CD4-positive, alpha-beta T cell treated with Interleukin-12 subunit alpha and Interleukin-12 subunit beta, for 1 hour (primary cell): ENCODE measurements around the gene IL4R.

Experiments
- DNase-seq: peaks from one replicate; pipeline ENCODE4 v3.0.0-alpha.2; 2020

The IL4R gene

GRCh38 chr16:27363246-27363632 is 49.5 kb downstream of the IL4R start:
- DNase-seq: no peak

DNA sequence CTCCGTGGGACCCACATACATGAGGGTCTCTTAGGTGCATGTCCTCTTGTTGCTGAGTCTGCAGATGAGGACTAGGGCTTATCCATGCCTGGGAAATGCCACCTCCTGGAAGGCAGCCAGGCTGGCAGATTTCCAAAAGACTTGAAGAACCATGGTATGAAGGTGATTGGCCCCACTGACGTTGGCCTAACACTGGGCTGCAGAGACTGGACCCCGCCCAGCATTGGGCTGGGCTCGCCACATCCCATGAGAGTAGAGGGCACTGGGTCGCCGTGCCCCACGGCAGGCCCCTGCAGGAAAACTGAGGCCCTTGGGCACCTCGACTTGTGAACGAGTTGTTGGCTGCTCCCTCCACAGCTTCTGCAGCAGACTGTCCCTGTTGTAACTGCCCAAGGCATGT is 50.0 kb downstream of the IL4R start:
- no peak for DNase-seq

GRCh38 chr16:27364493-27365141 is 50.8 kb downstream of the IL4R start:
- DNase-seq: no peak

GRCh38 chr16:27365142-27366089 is 51.6 kb downstream of the IL4R start:
- DNase-seq: no peak

DNA sequence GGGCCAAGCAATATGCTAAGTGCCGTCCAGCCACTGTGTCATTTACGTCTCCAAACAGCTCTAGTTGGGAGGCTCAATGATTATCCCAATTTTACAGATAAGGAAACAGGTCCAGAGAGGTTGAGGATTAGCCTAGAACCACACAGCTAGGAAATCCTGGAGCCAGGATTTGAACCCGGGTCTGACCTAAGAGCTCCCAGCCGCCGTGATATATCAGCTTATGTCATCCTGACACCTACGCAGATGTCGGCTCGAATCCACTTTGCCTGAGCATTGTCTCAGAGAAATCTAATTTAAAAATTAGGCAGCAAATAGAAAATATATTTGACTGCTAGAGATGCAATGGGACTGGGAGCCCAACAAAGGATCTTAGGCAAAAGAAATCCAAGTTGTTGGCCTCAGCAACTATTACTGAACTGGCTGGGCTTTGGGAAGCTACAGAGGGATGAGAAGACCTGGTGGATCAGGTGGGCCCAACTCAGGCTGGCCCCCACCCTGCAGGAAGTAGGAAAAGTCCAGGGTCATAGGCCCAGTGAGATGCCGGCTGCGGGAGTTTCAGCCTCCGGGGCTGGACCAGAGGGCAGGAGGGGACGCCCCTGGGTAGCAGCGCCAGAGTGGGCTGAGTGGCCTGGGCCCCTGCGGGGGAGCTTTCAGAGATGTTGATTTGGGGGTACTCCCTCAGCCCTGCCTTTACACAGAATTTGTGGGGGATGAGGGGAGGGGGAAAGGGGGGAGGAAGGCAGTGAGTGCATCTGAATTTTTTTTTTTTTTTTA is 53.1 kb downstream of the IL4R start:
- DNase-seq: no peak

DNA sequence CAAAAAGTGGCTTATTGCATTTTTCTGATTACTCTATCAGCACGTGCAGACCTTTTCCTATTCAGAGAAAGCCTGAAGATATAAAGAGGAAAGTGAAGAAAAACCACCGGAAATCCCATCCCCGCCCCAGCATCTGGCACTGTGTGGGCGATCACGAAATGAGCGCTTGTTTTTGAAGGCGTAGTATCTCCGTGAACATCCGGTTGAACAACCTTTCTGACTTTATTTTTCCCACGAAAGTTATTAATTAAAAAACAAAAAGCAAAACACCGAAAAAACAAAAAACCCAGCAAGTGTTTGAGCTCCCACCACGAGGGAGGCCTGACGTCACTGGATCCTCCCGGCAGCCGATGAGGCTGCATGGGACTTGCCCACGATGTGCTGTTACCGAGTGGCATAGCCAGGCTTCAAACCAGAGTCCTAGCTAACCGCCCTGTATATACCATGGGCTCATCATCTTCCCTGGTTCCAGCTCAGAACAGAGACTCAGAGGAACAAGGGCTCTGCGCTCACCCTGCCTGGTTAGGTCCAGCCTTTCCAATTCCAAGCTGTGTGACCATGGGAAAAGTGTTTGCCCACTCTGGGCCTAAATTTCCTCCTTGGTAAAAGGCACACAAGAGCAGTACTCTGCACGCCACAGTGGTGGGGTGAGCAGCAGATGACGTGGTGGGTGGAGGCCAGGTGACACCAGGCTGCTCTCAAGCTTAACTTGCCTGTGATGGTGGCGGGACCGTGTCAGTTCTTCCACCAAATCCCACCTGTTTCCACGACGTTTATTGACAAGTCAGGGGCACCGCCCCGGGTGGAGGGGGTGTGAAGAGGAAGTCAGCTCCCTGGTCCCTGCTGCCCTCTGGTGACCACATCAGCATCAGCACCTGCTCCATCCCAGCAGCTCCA is 53.9 kb downstream of the IL4R start:
- DNase-seq: peak; percentile 89

GRCh38 chr16:27368358-27368722 is 54.6 kb downstream of the IL4R start:
- DNase-seq: no peak

DNA sequence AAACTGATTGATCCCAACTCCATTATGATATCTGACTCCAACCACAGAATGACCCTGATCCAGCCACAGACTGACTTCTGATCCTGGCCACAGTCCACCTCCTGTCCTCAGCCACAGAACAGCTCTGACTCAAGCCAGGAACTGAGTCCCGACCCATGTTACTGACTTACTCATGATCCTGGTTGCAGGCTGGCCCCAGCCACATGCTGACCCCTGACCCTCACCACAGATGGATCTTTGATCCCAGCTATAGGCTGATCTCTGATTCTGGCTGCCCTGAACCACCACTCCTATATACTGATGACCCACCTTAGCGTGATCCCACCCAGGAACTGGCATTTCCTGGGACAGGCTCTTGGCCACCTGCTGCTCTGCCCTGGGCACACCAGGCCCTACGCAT is 56.0 kb downstream of the IL4R start:
- DNase-seq: no peak

DNA sequence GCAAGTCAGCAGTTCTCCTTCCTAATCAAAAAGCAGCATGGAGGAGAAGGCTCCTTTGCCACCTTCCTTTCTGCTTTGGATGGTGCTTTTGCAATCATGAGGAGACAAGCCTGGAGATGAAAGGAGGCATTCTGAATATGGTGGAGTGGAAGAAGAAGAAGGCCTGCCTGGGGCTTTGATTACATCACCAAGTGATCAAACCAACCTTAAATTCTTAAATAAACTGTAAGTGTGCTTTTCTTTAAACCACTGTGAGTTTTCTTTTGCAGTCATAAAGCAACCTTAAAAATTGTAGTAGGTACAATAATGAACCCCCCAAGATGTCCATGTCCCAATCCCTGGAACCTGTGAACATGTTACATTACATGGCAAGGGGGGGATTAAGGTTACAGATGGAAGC is 56.5 kb downstream of the IL4R start:
- DNase-seq: no peak

DNA sequence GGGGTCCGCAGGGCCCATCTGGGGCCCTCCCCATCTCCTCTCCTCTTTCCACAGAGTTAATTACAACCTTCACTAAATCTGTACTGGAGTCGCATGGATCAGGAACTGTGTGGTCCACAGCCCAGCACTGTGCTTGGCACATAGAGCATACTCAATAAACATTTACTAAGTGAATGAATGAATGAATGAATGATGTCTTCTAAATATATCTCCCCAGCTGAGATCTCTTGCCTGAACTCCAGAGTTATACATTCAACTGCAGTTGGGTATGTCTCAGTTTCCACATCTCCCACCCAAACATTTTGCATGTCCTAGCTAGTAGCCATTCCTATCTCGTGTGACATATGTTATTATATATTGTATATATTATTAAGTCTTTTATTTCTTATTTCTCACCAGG is 59.5 kb downstream of the IL4R start:
- DNase-seq: no peak

DNA sequence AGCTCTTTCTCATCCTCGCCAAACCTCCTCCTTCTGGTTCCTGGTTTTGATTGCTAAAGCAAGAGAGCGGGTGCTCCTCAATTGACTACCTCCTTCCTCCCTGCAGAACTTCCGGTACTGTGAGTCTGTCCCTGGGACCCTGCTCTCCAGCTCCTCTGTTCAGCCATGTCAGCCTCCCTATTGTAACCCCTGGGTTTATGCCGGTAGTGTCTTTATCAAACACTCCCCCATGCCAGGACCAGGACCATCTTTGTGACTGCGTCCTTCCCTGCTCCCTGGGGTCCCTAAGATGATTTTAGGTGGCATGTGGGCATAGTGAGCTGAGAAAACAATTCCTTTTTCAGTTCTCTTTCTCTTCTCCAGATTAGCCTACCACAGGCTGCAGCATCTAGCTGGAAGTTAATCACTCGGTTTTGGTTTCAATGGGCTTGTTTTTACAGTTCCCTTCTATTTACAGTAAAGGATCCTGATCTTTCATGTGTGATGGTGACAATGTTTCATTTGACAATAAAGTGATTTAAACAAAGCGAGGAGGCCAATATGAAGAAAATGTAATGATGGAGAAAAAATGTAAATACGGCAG is 60.5 kb downstream of the IL4R start:
- DNase-seq: no peak

DNA sequence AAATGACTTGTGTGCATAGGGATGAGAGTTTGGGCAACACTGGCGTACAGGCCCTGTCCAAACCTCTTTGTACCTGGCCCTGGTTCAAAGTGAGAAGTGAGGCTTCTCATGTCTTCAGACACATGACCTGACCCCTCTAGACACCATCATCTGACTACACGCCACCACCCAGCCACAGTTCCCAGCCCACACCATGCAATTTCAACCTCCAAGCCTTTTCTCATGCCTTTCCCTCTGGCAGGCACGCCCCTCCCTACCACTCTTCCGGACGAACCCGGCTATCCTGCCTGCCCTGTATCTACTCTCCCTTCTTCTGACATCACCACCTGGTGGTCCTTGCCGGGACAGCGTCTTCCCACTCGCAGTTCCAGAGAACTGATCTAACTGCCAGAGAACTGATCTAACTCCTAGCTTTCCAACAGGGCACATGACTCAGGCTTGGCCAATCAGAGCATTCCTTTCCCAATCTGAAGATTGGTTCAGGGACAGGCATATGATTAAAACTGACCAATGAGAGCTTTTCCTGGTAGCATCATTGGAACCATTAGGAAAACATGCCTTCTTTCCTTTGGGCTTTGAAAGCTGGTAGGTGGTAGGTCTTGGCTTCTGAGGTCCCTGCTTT is 61.1 kb downstream of the IL4R start:
- peak; percentile 36 for DNase-seq

GRCh38 chr16:27377666-27378485 is 64.1 kb downstream of the IL4R start:
- no peak for DNase-seq

- no peak for DNase-seq
Measured at GRCh38 chr16:27378871-27379481, 65.2 kb downstream of the IL4R start.

DNA sequence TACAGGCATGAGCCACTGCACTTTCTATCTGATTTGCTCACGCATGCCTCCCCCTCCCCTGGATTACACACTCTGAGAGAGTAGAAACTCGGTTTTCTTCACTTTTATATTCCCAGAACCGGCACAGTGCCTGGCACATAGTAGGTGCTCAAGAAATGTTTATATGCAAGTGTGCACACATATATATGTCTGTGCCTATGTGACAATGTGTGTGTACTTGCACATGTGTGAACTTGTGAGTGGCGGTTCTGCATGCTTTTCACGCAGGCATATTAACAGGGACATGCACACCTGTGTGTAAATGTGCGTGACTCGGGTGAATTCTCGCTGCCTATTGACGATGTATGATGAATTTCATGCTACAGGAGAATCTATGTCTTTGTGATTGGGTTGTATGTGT is 66.1 kb downstream of the IL4R start:
- DNase-seq: no peak

DNA sequence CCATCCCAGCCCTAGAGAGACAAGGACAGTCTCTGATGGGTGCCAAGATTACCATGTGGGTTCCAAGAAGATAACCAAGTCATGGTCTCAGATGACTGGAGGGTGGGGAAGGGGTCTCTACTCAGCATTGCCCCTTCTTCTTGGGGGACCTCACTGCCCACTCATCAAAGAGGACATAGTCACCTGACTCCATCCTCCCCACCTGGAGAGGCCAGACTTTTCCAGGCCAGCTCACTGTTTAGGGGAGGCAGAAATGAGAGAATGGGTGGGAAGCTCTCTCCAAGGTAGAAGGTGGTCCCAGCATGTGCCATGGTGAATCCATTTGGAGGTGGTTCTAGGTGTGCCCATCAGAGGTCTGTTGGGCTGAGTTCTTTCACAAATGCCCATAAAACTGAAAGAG is 67.5 kb downstream of the IL4R start:
- no peak for DNase-seq

DNA sequence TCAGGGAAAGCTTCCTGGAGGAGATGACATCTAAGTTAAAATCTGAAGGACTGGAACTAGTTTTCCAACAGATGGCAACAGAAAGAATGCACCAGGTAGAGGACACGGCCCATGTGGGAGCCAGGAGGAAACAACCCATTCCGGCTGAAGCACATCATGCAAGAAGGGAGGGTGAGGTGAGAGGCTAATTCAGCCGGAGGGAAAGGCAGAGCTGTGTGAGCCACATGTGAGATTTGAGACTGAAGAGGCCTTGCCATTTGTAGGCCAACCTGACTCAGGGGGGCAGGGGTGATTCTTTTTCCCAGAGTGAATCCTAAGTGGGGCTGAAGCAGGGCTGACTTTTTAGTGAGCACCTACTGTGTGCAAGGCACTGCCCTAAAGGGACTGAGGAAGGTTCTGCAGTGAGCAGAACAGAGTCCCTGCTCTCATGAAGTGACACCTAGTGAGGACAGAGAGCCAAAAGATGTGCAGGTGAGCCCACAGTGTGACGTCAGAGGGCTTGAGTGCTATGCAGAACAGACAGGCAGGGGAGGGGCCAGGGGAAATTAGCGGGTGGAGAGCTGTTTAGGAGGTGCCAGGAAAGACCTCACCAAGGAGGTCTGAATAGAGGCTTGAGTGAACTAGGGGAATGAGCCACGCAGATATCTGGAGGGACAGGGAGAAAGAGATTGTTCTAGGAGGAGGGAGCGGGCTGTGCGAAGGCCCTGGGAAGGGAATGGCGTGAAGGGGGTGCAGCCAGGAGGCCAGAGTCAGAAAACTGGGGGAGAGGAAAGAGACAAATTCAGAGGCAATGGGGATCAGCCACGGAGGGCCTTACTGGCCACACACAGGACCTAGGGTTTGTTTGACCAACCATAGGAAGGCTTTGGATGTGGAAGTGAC is 68.4 kb downstream of the IL4R start:
- DNase-seq: no peak

GRCh38 chr16:27383556-27384243 is 69.9 kb downstream of the IL4R start:
- no peak for DNase-seq

DNA sequence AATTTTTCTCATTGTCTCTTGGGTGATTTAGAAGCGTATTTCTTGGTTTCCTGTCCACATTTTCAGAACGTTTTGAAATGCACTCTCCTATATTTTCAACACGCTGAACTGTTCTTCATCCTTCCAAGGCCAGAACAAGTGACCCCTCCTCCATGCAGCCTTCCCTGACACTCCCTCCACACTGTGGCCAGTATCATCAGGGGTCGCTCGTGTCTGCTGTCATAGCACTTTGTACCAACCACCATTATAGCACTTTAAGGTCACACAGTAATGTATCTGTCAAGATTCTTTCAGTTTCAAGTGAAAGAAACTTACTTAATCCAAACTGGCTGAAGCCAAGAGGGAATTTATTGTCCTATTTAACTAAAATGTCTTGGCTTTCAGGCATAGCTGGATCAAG is 70.7 kb downstream of the IL4R start:
- no peak for DNase-seq
